OCI-LY3 (cell line): ENCODE data around the gene TMEM187.

Experiments used
- H2AFZ ChIP-seq: fragments of 200-600, 300-600 bp; shearing (Covaris generic); 2 replicates; pipeline ENCODE4 v1.6.0; 2014; ENCODE audit warnings: antibody characterized with exemption, low read depth, low read length
- H3K27ac ChIP-seq: fragments of 200-600, 300-600 bp; sonication (generic); 2 replicates; pipeline ENCODE4 v1.5.1; 2014; ENCODE audit warnings: mild to moderate bottlenecking, low read length, moderate library complexity, mixed read lengths
- H3K27me3 ChIP-seq: fragments of 200-600, 300-600 bp; sonication (generic); 2 replicates; pipeline ENCODE4 v1.6.1; 2014; ENCODE audit warnings: low read depth, low read length, mixed read lengths
- H3K36me3 ChIP-seq: fragments of 200-600, 300-600 bp; sonication (generic); replicated peaks from 2 replicates; pipeline ENCODE3; 2014; ENCODE audit warnings: low read depth, low read length, mixed read lengths
- H3K4me1 ChIP-seq: fragments of 300-600, 200-600 bp; sonication (generic); 2 replicates; pipeline ENCODE4 v1.6.1; 2014; ENCODE audit warnings: low read length, mixed read lengths
- H3K4me2 ChIP-seq: fragments of 200-600, 300-600 bp; sonication (generic); 2 replicates; pipeline ENCODE4 v1.6.1; 2014; ENCODE audit warnings: low read length, mixed read lengths
- H3K4me3 ChIP-seq: fragments of 300-600, 200-600 bp; sonication (generic); 2 replicates; pipeline ENCODE4 v1.5.1; 2014; ENCODE audit warnings: antibody characterized with exemption, mild to moderate bottlenecking, low read length, moderate library complexity
- H3K79me2 ChIP-seq: fragments of 300-600, 200-600 bp; shearing (Covaris generic); 2 replicates; pipeline ENCODE4 v1.6.1; 2014; ENCODE audit warnings: mild to moderate bottlenecking, low read length, mixed read lengths
- H3K9ac ChIP-seq: fragments of 300-600, 200-600 bp; shearing (Covaris generic); 2 replicates; pipeline ENCODE4 v1.6.0; 2014; ENCODE audit warnings: mild to moderate bottlenecking, low read length, moderate library complexity
- H3K9me3 ChIP-seq: fragments of 200-600, 300-600 bp; shearing (Covaris generic); 2 replicates; pipeline ENCODE4 v1.6.1; 2014; ENCODE audit warnings: low read length, mixed read lengths; ENCODE audit not compliant: insufficient read depth
- H4K20me1 ChIP-seq: fragments of 200-600, 300-600 bp; sonication (generic); 2 replicates; pipeline ENCODE4 v1.6.1; 2016; ENCODE audit warnings: low read length, mixed read lengths; ENCODE audit not compliant: insufficient read depth
- CTCF ChIP-seq: fragments of 200-600, 300-600 bp; sonication (generic); IDR thresholded peaks from 2 replicates; pipeline ENCODE4 v1.5.1; 2014; ENCODE audit warnings: antibody characterized with exemption, low read length, low read depth
- EZH2phosphoT487 ChIP-seq: fragments of 200-600 bp; shearing (Covaris generic); IDR thresholded peaks from 2 replicates; pipeline ENCODE4 v1.6.1; 2018; ENCODE audit warnings: antibody characterized with exemption, mixed run types, low read depth

Gene TMEM187

GRCh38 chrX:154030266-154030665 is 57.7 kb downstream of the TMEM187 start:
- Histone ChIP-seq H3K36me3 (peaks cover 17% of the 10 kb centered on the region), H3K79me2 (peaks cover 7% of the 10 kb centered on the region), H3K4me2 (no peak overlapping the region), H4K20me1 (peaks cover 7% of the 10 kb centered on the region; the same call in 1 of the 2 replicates), H3K4me1 (no peaks in the 10 kb centered on the region), H2AFZ (no peak overlapping the region), H3K9ac (no peak overlapping the region), H3K27me3 (no peaks in the 10 kb centered on the region), H3K27ac (no peak overlapping the region), H3K4me3 (no peak overlapping the region), H3K9me3 (no peaks in the 10 kb centered on the region)
- TF ChIP-seq EZH2phosphoT487 (no peak), CTCF (no peak)

- H3K36me3 ChIP-seq: peaks cover 17% of the 10 kb centered on the region
- no peak for TF ChIP-seq CTCF
- no peak for TF ChIP-seq EZH2phosphoT487
- no peak overlapping the region for H2AFZ ChIP-seq
- no peaks in the 10 kb centered on the region for H3K9me3 ChIP-seq
- peaks cover 7% of the 10 kb centered on the region; the same call in 1 of the 2 replicates for H4K20me1 ChIP-seq
- no peaks in the 10 kb centered on the region for H3K27me3 ChIP-seq
- no peaks in the 10 kb centered on the region for H3K4me1 ChIP-seq
- no peak overlapping the region for H3K4me3 ChIP-seq
- H3K79me2 ChIP-seq: peaks cover 7% of the 10 kb centered on the region
- H3K4me2 ChIP-seq: no peak overlapping the region
- H3K27ac ChIP-seq: no peak overlapping the region
- no peak overlapping the region for H3K9ac ChIP-seq
Observed at GRCh38 chrX:154030715-154031305, 58.3 kb downstream of the TMEM187 start.

- H3K27me3 ChIP-seq: no peaks in the 10 kb centered on the region
- H3K27ac ChIP-seq: no peak overlapping the region
- H3K9ac ChIP-seq: no peak overlapping the region
- H3K4me3 ChIP-seq: no peak overlapping the region
- H3K36me3 ChIP-seq: peaks cover 17% of the 10 kb centered on the region
- H3K4me2 ChIP-seq: no peak overlapping the region
- H2AFZ ChIP-seq: no peak overlapping the region
- H3K9me3 ChIP-seq: no peaks in the 10 kb centered on the region
- H4K20me1 ChIP-seq: peaks cover 13% of the 10 kb centered on the region
- TF ChIP-seq EZH2phosphoT487: no peak
- no peak for TF ChIP-seq CTCF
- peaks cover 13% of the 10 kb centered on the region for H3K79me2 ChIP-seq
- peaks cover 7% of the 10 kb centered on the region for H3K4me1 ChIP-seq
Observed at GRCh38 chrX:154032160-154032559, 59.6 kb downstream of the TMEM187 start.

GRCh38 chrX:154032653-154033052 is 60.1 kb downstream of the TMEM187 start:
- Histone ChIP-seq H3K4me2 (no peak overlapping the region), H4K20me1 (peaks cover 13% of the 10 kb centered on the region), H3K9ac (no peak overlapping the region), H3K4me3 (no peak overlapping the region), H3K27me3 (no peaks in the 10 kb centered on the region), H3K27ac (no peak overlapping the region), H3K36me3 (peaks cover 15% of the 10 kb centered on the region), H2AFZ (no peak overlapping the region), H3K9me3 (no peaks in the 10 kb centered on the region), H3K79me2 (peaks cover 13% of the 10 kb centered on the region), H3K4me1 (peaks cover 7% of the 10 kb centered on the region)
- no peak for TF ChIP-seq EZH2phosphoT487
- TF ChIP-seq CTCF: no peak
